NT2/D1 (cell line): ENCODE measurements around the gene MYH6.

Experiments used
- DNase-seq: peaks from one replicate; pipeline ENCODE4 v3.0.0-alpha.2; 2011; ENCODE audit warnings: low read depth, low spot score
- H3K27me3 ChIP-seq: 2 replicates; pipeline ENCODE4 v1.6.0; 2011; ENCODE audit warnings: mild to moderate bottlenecking; ENCODE audit not compliant: insufficient read length, insufficient read depth
- H3K36me3 ChIP-seq: 2 replicates; pipeline ENCODE4 v1.6.1; 2011; ENCODE audit warnings: mild to moderate bottlenecking, low read length, mixed read lengths; ENCODE audit not compliant: insufficient read depth, insufficient read length
- H3K4me1 ChIP-seq: 2 replicates; pipeline ENCODE4 v1.5.1; 2011; ENCODE audit not compliant: insufficient read depth, insufficient read length
- H3K4me3 ChIP-seq: 2 replicates; pipeline ENCODE4 v1.5.1; 2011; ENCODE audit warnings: low read depth; ENCODE audit not compliant: insufficient read length
- H3K9ac ChIP-seq: 2 replicates; pipeline ENCODE4 v1.6.0; 2011; ENCODE audit warnings: low read depth; ENCODE audit not compliant: insufficient read length
- H3K9me3 ChIP-seq: 2 replicates; pipeline ENCODE4 v1.5.1; 2011; ENCODE audit warnings: mild to moderate bottlenecking, low read length; ENCODE audit not compliant: insufficient read depth
- SUZ12 ChIP-seq: IDR thresholded peaks from 2 replicates; pipeline ENCODE4 v1.6.1; 2011; ENCODE audit not compliant: insufficient read length, insufficient read depth; ENCODE audit errors: extremely low read depth
- YY1 ChIP-seq: IDR thresholded peaks from 2 replicates; pipeline ENCODE4 v1.6.1; 2011; ENCODE audit not compliant: insufficient read length, insufficient read depth
- ZNF274 ChIP-seq: IDR thresholded peaks from 2 replicates; pipeline ENCODE4 v1.6.1; 2011; ENCODE audit warnings: mild to moderate bottlenecking, low read depth, low read length

The MYH6 gene

DNA sequence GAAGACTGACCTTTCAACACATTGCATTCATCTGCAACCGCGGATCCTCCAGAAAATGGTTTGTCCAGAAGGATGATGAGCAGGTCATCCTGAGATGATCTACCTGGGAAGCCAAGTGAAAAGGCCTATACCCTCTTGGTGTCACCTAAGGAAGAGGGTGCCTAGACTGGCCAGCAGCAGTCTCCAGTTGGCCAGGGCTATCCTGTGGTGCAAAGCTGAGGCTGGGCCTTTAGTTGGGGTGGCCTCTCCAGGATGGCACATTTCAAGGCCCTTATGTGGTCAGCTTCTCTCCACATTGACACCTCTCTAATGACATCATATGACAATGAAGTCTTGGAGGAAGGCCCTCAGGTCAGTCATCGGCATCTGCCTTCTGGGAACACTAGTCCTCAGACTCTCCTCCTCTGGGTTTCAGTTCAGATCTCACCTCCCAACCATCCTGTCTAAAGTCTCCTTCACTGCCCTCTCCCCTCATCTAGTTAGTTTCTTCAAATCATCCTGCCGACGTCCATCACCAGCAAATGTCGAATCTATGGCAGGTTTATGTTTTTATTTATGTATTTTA lies 52.1 kb downstream of the MYH6 start:
- peaks cover 64% of the 10 kb centered on the region for H3K36me3 ChIP-seq
- H3K27me3 ChIP-seq, result peaks cover 8% of the 10 kb centered on the region
- no peaks in the 10 kb centered on the region for H3K9me3 ChIP-seq
- H3K9ac ChIP-seq, result no peak overlapping the region
- H3K4me1 ChIP-seq, result no peaks in the 10 kb centered on the region
- TF ChIP-seq YY1 (no peak), ZNF274 (no peak)
- DNase-seq, result no peak
- no peak overlapping the region for H3K4me3 ChIP-seq

- Histone ChIP-seq H3K9ac (no peak overlapping the region), H3K36me3 (peaks cover 60% of the 10 kb centered on the region), H3K4me1 (no peaks in the 10 kb centered on the region), H3K4me3 (no peak overlapping the region), H3K9me3 (no peaks in the 10 kb centered on the region), H3K27me3 (peaks cover 9% of the 10 kb centered on the region)
- TF ChIP-seq YY1, result no peak
- TF ChIP-seq ZNF274, result no peak
- DNase-seq, result no peak
Measured at GRCh38 chr14:23354990-23355389, 53.1 kb downstream of the MYH6 start.

DNA sequence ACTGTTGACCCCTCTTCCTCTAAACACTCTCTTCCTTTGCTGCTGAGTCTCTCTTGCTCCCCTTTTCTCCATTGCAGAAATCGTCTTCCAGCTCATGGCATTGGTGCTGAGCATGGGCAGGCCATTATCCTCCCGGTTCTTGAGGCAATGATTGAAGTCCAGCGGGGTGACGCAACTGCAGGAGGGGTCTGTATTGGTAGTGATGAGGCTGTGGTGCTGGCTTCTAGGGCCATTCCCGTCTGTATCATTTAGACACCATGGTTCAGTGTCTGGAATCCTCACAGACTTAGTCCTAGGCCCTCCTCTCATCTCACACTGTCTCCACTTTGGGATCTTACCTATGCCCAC lies 54.7 kb downstream of the MYH6 start:
- Histone ChIP-seq H3K4me1 (no peaks in the 10 kb centered on the region), H3K4me3 (no peak overlapping the region), H3K9me3 (no peaks in the 10 kb centered on the region), H3K9ac (no peak overlapping the region), H3K36me3 (peaks cover 58% of the 10 kb centered on the region), H3K27me3 (peaks cover 9% of the 10 kb centered on the region)
- no peak for DNase-seq
- TF ChIP-seq SUZ12, result no peak

DNA sequence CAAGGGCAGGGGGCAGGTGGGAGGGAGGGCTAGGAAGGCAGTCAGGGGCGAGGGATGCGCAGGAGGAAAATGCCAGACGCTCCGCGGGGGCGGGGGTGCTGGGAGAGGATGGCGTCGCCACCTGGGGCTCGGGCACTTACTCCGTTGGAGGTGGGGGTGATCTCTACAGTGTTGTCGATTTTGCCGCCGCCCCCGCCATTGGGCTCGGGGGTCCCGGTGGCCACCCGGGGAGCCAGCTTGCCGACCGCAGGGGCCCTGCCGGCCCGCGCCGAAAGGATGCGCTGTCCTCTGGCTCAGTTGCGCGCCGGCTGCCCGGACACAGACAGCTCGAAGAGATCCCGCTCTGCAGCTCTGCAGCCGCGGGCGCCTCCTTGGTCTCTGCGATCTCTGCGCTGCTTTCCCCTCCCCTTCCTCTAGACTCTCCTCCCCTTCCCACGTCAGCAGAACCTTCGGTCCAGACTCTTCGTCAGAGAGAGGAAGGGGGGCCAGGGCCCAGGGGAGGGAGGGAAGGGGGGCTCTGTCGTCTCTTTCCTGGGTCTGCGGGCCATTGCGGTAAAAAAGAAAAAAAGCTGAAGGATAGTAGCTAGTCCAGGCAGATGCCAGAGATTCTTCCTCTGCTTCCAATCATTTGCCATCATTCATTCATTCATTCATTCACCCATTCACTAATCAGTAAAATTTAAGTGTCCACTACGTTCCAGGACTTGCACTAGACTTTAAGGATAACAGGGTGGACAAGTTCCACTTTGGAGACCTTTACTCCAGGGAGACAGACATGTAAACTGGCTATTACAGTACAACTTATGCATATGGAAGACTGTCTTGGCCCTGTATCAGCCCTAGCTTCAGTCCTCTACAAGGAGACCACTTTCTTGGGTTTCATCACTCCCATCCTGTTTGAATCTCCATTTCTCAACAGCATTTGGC lies 55.3 kb downstream of the MYH6 start, which contains the start of gene SLC22A17:
Gene SLC22A17 (minus strand): TSS at position 382 of the 927 bp plus-strand sequence.
- Histone ChIP-seq H3K4me3 (peak within 1 kb of the TSS; percentile 71), H3K9ac (peak within 1 kb of the TSS; percentile 84)

GRCh38 chr14:23351681-23352505 lies 56.2 kb downstream of the MYH6 start:
- Histone ChIP-seq H3K9ac (peak overlapping the region; percentile 84), H3K9me3 (no peaks in the 10 kb centered on the region), H3K4me3 (peak overlapping the region; percentile 71), H3K27me3 (peaks cover 9% of the 10 kb centered on the region), H3K4me1 (peaks cover 3% of the 10 kb centered on the region), H3K36me3 (peaks cover 56% of the 10 kb centered on the region)
- DNase-seq, result no peak
- TF ChIP-seq ZNF274, result no peak
- TF ChIP-seq YY1, result no peak
- TF ChIP-seq SUZ12, result no peak

More for the DNA sequence above, 55.3 kb downstream of the MYH6 start, which contains the start of gene SLC22A17:
- no peaks in the 10 kb centered on the region for H3K4me1 ChIP-seq
- H3K9me3 ChIP-seq, result no peaks in the 10 kb centered on the region
- peaks cover 9% of the 10 kb centered on the region for H3K27me3 ChIP-seq
- TF ChIP-seq SUZ12 (no peak), ZNF274 (no peak)
- peak; percentile 78 for DNase-seq
- peaks cover 58% of the 10 kb centered on the region for H3K36me3 ChIP-seq

GRCh38 chr14:23349156-23349845 lies 58.8 kb downstream of the MYH6 start:
- H3K9ac ChIP-seq, result no peak overlapping the region
- H3K4me3 ChIP-seq, result no peak overlapping the region
- no peak for DNase-seq
- no peaks in the 10 kb centered on the region for H3K9me3 ChIP-seq
- H3K4me1 ChIP-seq, result peaks cover 8% of the 10 kb centered on the region
- peaks cover 9% of the 10 kb centered on the region for H3K27me3 ChIP-seq
- H3K36me3 ChIP-seq, result peaks cover 46% of the 10 kb centered on the region
- TF ChIP-seq SUZ12, result no peak
- no peak for TF ChIP-seq YY1
- no peak for TF ChIP-seq ZNF274

- Histone ChIP-seq H3K36me3 (peaks cover 46% of the 10 kb centered on the region), H3K27me3 (peaks cover 9% of the 10 kb centered on the region), H3K9ac (no peak overlapping the region), H3K4me1 (peaks cover 8% of the 10 kb centered on the region), H3K9me3 (no peaks in the 10 kb centered on the region), H3K4me3 (no peak overlapping the region)
- no peak for TF ChIP-seq SUZ12
- TF ChIP-seq YY1, result no peak
- DNase-seq, result no peak
Measured at GRCh38 chr14:23348297-23348655, 59.8 kb downstream of the MYH6 start.
